ENCODE measurements around the gene CHN1.

CHN1 gene

GRCh38 chr2:175026385-175026784 is 21.2 kb upstream of the CHN1 start:
- H3K9ac ChIP-seq (ENCODE audit: low read depth, low read length) = no peak overlapping the region
- no peaks in the 10 kb centered on the region for H3K9me3 ChIP-seq (ENCODE audit: control insufficient read depth, insufficient read depth, low read length)

GRCh38 chr2:175025946-175026345 is 20.8 kb upstream of the CHN1 start:
- Histone ChIP-seq H3K36me3 (ENCODE audit: control insufficient read depth, insufficient read depth, low read length) (no peaks in the 10 kb centered on the region), H3K4me3 (ENCODE audit: low read depth, low read length) (no peak overlapping the region), H3K9ac (ENCODE audit: low read depth, low read length) (no peak overlapping the region), H3K4me1 (ENCODE audit: control insufficient read depth, insufficient read depth, low read length) (no peaks in the 10 kb centered on the region), H3K27me3 (ENCODE audit: control insufficient read depth, insufficient read depth, low read length) (no peaks in the 10 kb centered on the region), H3K9me3 (ENCODE audit: control insufficient read depth, insufficient read depth, low read length) (no peaks in the 10 kb centered on the region)

More at GRCh38 chr2:175026385-175026784, 21.2 kb upstream of the CHN1 start:
- Histone ChIP-seq H3K27me3 (ENCODE audit: control insufficient read depth, insufficient read depth, low read length) (no peaks in the 10 kb centered on the region), H3K36me3 (ENCODE audit: control insufficient read depth, insufficient read depth, low read length) (no peaks in the 10 kb centered on the region), H3K4me1 (ENCODE audit: control insufficient read depth, insufficient read depth, low read length) (no peaks in the 10 kb centered on the region), H3K4me3 (ENCODE audit: low read depth, low read length) (no peak overlapping the region)

- Histone ChIP-seq H3K4me3 (ENCODE audit: low read depth, low read length) (no peak overlapping the region), H3K27me3 (ENCODE audit: control insufficient read depth, insufficient read depth, low read length) (no peaks in the 10 kb centered on the region), H3K9me3 (ENCODE audit: control insufficient read depth, insufficient read depth, low read length) (no peaks in the 10 kb centered on the region), H3K9ac (ENCODE audit: low read depth, low read length) (no peak overlapping the region), H3K36me3 (ENCODE audit: control insufficient read depth, insufficient read depth, low read length) (no peaks in the 10 kb centered on the region), H3K4me1 (ENCODE audit: control insufficient read depth, insufficient read depth, low read length) (no peaks in the 10 kb centered on the region)
Observed at GRCh38 chr2:175025233-175025632, 20.1 kb upstream of the CHN1 start.

GRCh38 chr2:175022923-175023322 is 17.7 kb upstream of the CHN1 start:
- no peak overlapping the region for H3K4me3 ChIP-seq (ENCODE audit: low read depth, low read length)
- no peaks in the 10 kb centered on the region for H3K4me1 ChIP-seq (ENCODE audit: control insufficient read depth, insufficient read depth, low read length)
- no peaks in the 10 kb centered on the region for H3K27me3 ChIP-seq (ENCODE audit: control insufficient read depth, insufficient read depth, low read length)
- no peaks in the 10 kb centered on the region for H3K9me3 ChIP-seq (ENCODE audit: control insufficient read depth, insufficient read depth, low read length)
- H3K9ac ChIP-seq (ENCODE audit: low read depth, low read length) = no peak overlapping the region
- no peaks in the 10 kb centered on the region for H3K36me3 ChIP-seq (ENCODE audit: control insufficient read depth, insufficient read depth, low read length)

GRCh38 chr2:175019566-175020327 is 14.6 kb upstream of the CHN1 start:
- Histone ChIP-seq H3K9me3 (ENCODE audit: control insufficient read depth, insufficient read depth, low read length) (no peaks in the 10 kb centered on the region), H3K4me1 (ENCODE audit: control insufficient read depth, insufficient read depth, low read length) (no peaks in the 10 kb centered on the region), H3K4me3 (ENCODE audit: low read depth, low read length) (no peak overlapping the region), H3K9ac (ENCODE audit: low read depth, low read length) (no peak overlapping the region), H3K27me3 (ENCODE audit: control insufficient read depth, insufficient read depth, low read length) (no peaks in the 10 kb centered on the region), H3K36me3 (ENCODE audit: control insufficient read depth, insufficient read depth, low read length) (no peaks in the 10 kb centered on the region)

- H3K36me3 ChIP-seq (ENCODE audit: control insufficient read depth, insufficient read depth, low read length) = no peaks in the 10 kb centered on the region
- no peak overlapping the region for H3K9ac ChIP-seq (ENCODE audit: low read depth, low read length)
- H3K4me3 ChIP-seq (ENCODE audit: low read depth, low read length) = no peak overlapping the region
- no peaks in the 10 kb centered on the region for H3K27me3 ChIP-seq (ENCODE audit: control insufficient read depth, insufficient read depth, low read length)
- H3K9me3 ChIP-seq (ENCODE audit: control insufficient read depth, insufficient read depth, low read length) = no peaks in the 10 kb centered on the region
- H3K4me1 ChIP-seq (ENCODE audit: control insufficient read depth, insufficient read depth, low read length) = no peaks in the 10 kb centered on the region
Observed at GRCh38 chr2:175017618-175018414, 12.6 kb upstream of the CHN1 start.

GRCh38 chr2:175015340-175015739 is 10.2 kb upstream of the CHN1 start:
- Histone ChIP-seq H3K27me3 (ENCODE audit: control insufficient read depth, insufficient read depth, low read length) (no peaks in the 10 kb centered on the region), H3K4me3 (ENCODE audit: low read depth, low read length) (no peak overlapping the region), H3K36me3 (ENCODE audit: control insufficient read depth, insufficient read depth, low read length) (no peaks in the 10 kb centered on the region)

GRCh38 chr2:175012516-175012915 is 7.3 kb upstream of the CHN1 start:
- no peaks in the 10 kb centered on the region for H3K36me3 ChIP-seq (ENCODE audit: control insufficient read depth, insufficient read depth, low read length)
- H3K9ac ChIP-seq (ENCODE audit: low read depth, low read length) = no peak overlapping the region
- H3K4me1 ChIP-seq (ENCODE audit: control insufficient read depth, insufficient read depth, low read length) = peaks cover 5% of the 10 kb centered on the region
- no peaks in the 10 kb centered on the region for H3K9me3 ChIP-seq (ENCODE audit: control insufficient read depth, insufficient read depth, low read length)
- no peaks in the 10 kb centered on the region for H3K27me3 ChIP-seq (ENCODE audit: control insufficient read depth, insufficient read depth, low read length)
- no peak overlapping the region for H3K4me3 ChIP-seq (ENCODE audit: low read depth, low read length)

More at GRCh38 chr2:175015340-175015739, 10.2 kb upstream of the CHN1 start:
- no peak overlapping the region for H3K9ac ChIP-seq (ENCODE audit: low read depth, low read length)
- H3K4me1 ChIP-seq (ENCODE audit: control insufficient read depth, insufficient read depth, low read length) = no peaks in the 10 kb centered on the region
- no peaks in the 10 kb centered on the region for H3K9me3 ChIP-seq (ENCODE audit: control insufficient read depth, insufficient read depth, low read length)

GRCh38 chr2:175011505-175011904 is 6.3 kb upstream of the CHN1 start:
- Histone ChIP-seq H3K27me3 (ENCODE audit: control insufficient read depth, insufficient read depth, low read length) (no peaks in the 10 kb centered on the region), H3K36me3 (ENCODE audit: control insufficient read depth, insufficient read depth, low read length) (no peaks in the 10 kb centered on the region), H3K4me3 (ENCODE audit: low read depth, low read length) (no peak overlapping the region), H3K9me3 (ENCODE audit: control insufficient read depth, insufficient read depth, low read length) (no peaks in the 10 kb centered on the region), H3K9ac (ENCODE audit: low read depth, low read length) (no peak overlapping the region), H3K4me1 (ENCODE audit: control insufficient read depth, insufficient read depth, low read length) (peaks cover 8% of the 10 kb centered on the region)

DNA sequence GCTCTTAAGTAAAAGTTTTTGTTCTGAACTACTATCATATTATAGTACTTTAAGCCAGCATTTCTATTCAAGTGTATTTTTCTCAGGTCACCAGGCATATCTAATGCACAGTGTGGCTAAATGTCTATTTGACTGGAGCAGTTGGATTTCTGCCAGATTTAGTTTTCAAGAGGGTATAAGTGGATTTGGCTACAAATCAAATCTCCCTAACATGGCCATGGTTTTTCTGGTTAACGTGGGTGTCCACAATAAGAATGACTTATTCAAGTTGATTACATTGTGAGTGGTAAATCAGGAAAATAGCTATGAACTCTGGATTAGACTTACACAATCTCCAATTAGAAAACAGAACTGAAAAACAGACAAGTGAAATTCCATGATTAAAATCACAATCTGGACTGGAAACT is 5.7 kb upstream of the CHN1 start:
- peaks cover 10% of the 10 kb centered on the region for H3K4me1 ChIP-seq (ENCODE audit: control insufficient read depth, insufficient read depth, low read length)
- no peak overlapping the region for H3K9ac ChIP-seq (ENCODE audit: low read depth, low read length)
- H3K9me3 ChIP-seq (ENCODE audit: control insufficient read depth, insufficient read depth, low read length) = no peaks in the 10 kb centered on the region
- no peaks in the 10 kb centered on the region for H3K27me3 ChIP-seq (ENCODE audit: control insufficient read depth, insufficient read depth, low read length)
- no peak overlapping the region for H3K4me3 ChIP-seq (ENCODE audit: low read depth, low read length)
- H3K36me3 ChIP-seq (ENCODE audit: control insufficient read depth, insufficient read depth, low read length) = no peaks in the 10 kb centered on the region

DNA sequence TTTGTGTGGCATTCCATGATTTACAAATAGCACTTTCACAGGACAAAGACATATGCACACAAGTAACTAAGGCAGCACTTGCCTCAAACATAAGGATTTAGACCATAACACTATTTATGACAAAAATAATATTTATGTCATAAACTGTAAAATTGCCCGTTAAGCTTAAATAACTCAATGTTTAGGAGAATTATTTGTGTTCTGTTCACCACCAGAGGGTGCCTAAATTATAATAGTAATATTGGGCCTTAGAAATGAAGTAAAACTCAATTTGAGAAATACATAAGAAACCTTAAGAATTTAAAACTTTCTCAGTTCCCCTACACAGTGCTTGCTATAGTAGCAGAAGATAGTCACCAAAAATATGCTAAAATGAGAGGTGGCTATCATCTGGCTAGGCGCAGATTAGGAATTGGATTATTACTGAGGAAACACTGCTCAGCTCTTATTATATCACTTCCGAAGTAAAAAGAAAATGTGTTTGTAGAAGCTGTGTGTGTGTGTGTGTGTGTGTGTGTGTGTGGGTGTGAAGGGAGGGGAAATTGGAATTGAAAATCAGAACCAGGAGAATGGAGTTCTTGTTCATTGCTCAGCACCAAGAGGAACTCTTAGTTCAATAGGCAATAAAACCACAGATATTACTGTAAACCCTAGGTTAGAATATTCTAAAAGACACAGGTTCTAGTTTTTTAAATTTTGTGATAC is 4.9 kb upstream of the CHN1 start:
- no peak overlapping the region for H3K4me3 ChIP-seq (ENCODE audit: low read depth, low read length)
- no peaks in the 10 kb centered on the region for H3K36me3 ChIP-seq (ENCODE audit: control insufficient read depth, insufficient read depth, low read length)
- no peaks in the 10 kb centered on the region for H3K27me3 ChIP-seq (ENCODE audit: control insufficient read depth, insufficient read depth, low read length)
- H3K9me3 ChIP-seq (ENCODE audit: control insufficient read depth, insufficient read depth, low read length) = no peaks in the 10 kb centered on the region
- H3K9ac ChIP-seq (ENCODE audit: low read depth, low read length) = no peak overlapping the region
- H3K4me1 ChIP-seq (ENCODE audit: control insufficient read depth, insufficient read depth, low read length) = peaks cover 12% of the 10 kb centered on the region

All from iPS-15b (cell line).